ENCODE results near the gene WDR64. TPM values are rescaled to one million over a fixed set of nuclear protein-coding genes. Genes with fewer than 3 reads are reported as not detected.

The WDR64 gene
- total RNA-seq, 1 donor from 2014 or later, result not detected

GRCh38 chr1:241817331-241817792 lies 165.3 kb downstream of the WDR64 start:
- Mint-ChIP-seq H3K9me3 (no peaks in the 10 kb centered on the region), H3K27me3 (ENCODE audit: low read depth) (peaks cover 8% of the 10 kb centered on the region), H3K27ac (ENCODE audit: unreplicated experiment) (no peak overlapping the region), H3K4me3 (no peak overlapping the region), H3K4me1 (no peaks in the 10 kb centered on the region), H3K36me3 (ENCODE audit: low read depth) (no peaks in the 10 kb centered on the region)
- no peak for DNase-seq (ENCODE audit: low read depth, low spot score)
- TF ChIP-seq, protein P1, sequence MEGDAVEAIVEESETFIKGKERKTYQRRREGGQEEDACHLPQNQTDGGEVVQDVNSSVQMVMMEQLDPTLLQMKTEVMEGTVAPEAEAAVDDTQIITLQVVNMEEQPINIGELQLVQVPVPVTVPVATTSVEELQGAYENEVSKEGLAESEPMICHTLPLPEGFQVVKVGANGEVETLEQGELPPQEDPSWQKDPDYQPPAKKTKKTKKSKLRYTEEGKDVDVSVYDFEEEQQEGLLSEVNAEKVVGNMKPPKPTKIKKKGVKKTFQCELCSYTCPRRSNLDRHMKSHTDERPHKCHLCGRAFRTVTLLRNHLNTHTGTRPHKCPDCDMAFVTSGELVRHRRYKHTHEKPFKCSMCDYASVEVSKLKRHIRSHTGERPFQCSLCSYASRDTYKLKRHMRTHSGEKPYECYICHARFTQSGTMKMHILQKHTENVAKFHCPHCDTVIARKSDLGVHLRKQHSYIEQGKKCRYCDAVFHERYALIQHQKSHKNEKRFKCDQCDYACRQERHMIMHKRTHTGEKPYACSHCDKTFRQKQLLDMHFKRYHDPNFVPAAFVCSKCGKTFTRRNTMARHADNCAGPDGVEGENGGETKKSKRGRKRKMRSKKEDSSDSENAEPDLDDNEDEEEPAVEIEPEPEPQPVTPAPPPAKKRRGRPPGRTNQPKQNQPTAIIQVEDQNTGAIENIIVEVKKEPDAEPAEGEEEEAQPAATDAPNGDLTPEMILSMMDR (conservative IDR thresholded peaks at IDR 0.05), result no peak

DNA sequence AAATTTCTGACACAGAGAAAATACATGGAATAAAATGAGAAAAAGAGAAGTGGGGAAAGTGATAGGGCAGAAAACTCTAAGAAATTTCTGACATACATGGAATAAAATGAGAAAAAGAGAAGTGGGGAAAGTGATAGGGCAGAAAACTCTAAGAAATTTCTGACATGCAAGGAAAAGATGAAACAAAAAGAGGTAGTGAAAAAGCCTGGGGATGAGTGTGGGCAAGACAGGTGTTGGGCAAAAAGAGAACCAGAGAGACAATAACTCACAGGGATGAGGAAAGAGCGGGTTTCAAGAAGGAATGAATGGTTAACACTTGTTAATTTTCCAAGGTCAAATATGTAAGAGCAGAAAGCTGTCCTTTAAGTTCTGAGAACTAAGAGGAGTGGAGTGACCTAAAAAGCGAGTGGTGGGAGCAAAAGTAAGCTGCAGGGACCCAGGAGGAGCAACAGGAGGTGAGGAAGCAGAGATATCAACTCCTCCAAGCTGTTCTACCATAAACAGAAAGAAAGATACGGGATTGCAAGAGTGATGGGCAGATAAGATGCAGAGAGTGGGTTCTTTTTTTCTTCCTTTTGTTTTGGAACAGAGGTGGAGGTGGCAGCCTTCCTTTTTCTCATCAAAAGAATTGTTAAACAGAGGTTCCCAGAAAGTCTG lies 166.0 kb downstream of the WDR64 start:
- DNase-seq (ENCODE audit: low read depth, low spot score), result no peak
- Mint-ChIP-seq H3K4me1 (no peaks in the 10 kb centered on the region), H3K27ac (ENCODE audit: unreplicated experiment) (no peak overlapping the region), H3K4me3 (no peak overlapping the region), H3K27me3 (ENCODE audit: low read depth) (peaks cover 8% of the 10 kb centered on the region), H3K36me3 (ENCODE audit: low read depth) (no peaks in the 10 kb centered on the region), H3K9me3 (no peaks in the 10 kb centered on the region)
- TF ChIP-seq, protein P1 (conservative IDR thresholded peaks at IDR 0.05), result no peak

DNA sequence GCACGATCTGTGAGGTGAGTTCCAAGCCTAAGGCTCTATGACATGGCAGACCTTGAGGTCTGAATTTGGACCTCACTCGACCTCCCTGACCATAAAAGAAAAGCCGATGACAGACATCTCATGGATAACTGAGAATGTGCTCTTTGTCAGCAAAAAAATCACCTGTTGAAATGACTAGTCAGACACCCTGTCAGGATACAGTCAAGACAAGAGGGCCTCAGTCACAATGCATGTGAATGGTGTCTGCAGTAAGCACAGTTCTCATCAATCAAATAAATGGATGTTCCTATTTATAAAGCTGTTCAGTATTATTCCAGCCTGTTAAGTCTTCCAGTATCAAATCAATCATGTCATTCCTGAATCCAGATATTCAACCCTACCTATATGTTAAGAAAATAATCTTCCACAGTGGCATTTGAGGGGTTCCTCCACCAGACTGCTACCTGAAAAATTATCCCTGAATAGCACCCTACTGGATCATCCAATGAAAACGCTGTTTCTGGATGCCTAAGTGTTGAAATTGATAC lies 167.3 kb downstream of the WDR64 start:
- Mint-ChIP-seq H3K9me3 (no peaks in the 10 kb centered on the region), H3K27ac (ENCODE audit: unreplicated experiment) (no peak overlapping the region)

GRCh38 chr1:241821363-241821762 lies 169.3 kb downstream of the WDR64 start:
- H3K9me3 Mint-ChIP-seq, result no peaks in the 10 kb centered on the region
- H3K4me3 Mint-ChIP-seq, result no peak overlapping the region
- TF ChIP-seq, protein P1 (conservative IDR thresholded peaks at IDR 0.05), result no peak
- no peaks in the 10 kb centered on the region for H3K4me1 Mint-ChIP-seq
- H3K27ac Mint-ChIP-seq (ENCODE audit: unreplicated experiment), result no peak overlapping the region
- H3K36me3 Mint-ChIP-seq (ENCODE audit: low read depth), result no peaks in the 10 kb centered on the region
- DNase-seq (ENCODE audit: low read depth, low spot score), result no peak
- H3K27me3 Mint-ChIP-seq (ENCODE audit: low read depth), result peaks cover 8% of the 10 kb centered on the region

More for the DNA sequence above, 167.3 kb downstream of the WDR64 start:
- H3K27me3 Mint-ChIP-seq (ENCODE audit: low read depth), result peaks cover 8% of the 10 kb centered on the region
- H3K36me3 Mint-ChIP-seq (ENCODE audit: low read depth), result no peaks in the 10 kb centered on the region
- TF ChIP-seq, protein P1 (conservative IDR thresholded peaks at IDR 0.05), result no peak
- H3K4me1 Mint-ChIP-seq, result no peaks in the 10 kb centered on the region
- no peak overlapping the region for H3K4me3 Mint-ChIP-seq
- no peak for DNase-seq (ENCODE audit: low read depth, low spot score)

GRCh38 chr1:241822846-241823245 lies 170.8 kb downstream of the WDR64 start:
- peaks cover 5% of the 10 kb centered on the region for H3K27me3 Mint-ChIP-seq (ENCODE audit: low read depth)
- H3K9me3 Mint-ChIP-seq, result no peaks in the 10 kb centered on the region
- TF ChIP-seq, protein P1 (conservative IDR thresholded peaks at IDR 0.05), result no peak
- no peaks in the 10 kb centered on the region for H3K4me1 Mint-ChIP-seq
- no peak for DNase-seq (ENCODE audit: low read depth, low spot score)
- H3K27ac Mint-ChIP-seq (ENCODE audit: unreplicated experiment), result no peak overlapping the region
- no peaks in the 10 kb centered on the region for H3K36me3 Mint-ChIP-seq (ENCODE audit: low read depth)
- no peak overlapping the region for H3K4me3 Mint-ChIP-seq

All from neural crest cell (in vitro differentiated cells).